ENCODE data around the gene SCLT1. TPM values are rescaled to one million over a fixed set of nuclear protein-coding genes. Genes with fewer than 3 reads are reported as not detected.

Gene SCLT1
- total and polyA plus RNA-seq, 2 of the 4 experiments (the other 2 are of a cell fraction) = 4.9 to 7.7 TPM

DNA sequence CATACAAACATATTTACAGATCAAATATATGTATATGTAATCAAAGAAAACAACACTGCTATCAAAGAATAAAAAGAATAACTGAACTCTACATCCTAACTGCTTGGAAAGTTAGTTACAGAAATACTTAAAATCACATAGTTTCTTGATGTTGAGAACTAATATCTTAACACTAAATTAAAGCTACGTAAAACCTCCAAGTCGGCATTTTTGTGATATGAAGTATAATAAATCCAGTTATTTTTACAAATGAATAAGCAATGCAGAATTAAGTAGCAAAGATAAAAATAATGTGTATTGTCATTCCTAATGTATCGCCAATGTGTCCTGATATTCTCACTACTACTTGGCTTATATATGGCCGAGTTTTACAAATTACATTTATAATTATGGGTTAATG lies 215.4 kb downstream of the SCLT1 start:
- no peak for ATAC-seq (ENCODE audit: low read depth)
- Histone ChIP-seq H2BK20ac (ENCODE audit: low read depth, low read length) (no peak overlapping the region), H4K5ac (ENCODE audit: low read depth, low read length) (no peak overlapping the region), H2BK5ac (ENCODE audit: low read depth, low read length, poor library complexity, severe bottlenecking) (no peak overlapping the region), H3K56ac (ENCODE audit: extremely low read depth, insufficient read depth, low read length) (no peak overlapping the region), H3K9me3 (ENCODE audit: control insufficient read depth, insufficient read depth, low read length) (no peaks in the 10 kb centered on the region), H3K4ac (ENCODE audit: low read depth, low read length) (no peak overlapping the region), H3K18ac (ENCODE audit: low read depth, low read length) (no peak overlapping the region), H2AK5ac (ENCODE audit: low read depth, low read length) (no peak overlapping the region), H3K27me3 (ENCODE audit: control insufficient read depth, insufficient read depth, low read length) (no peaks in the 10 kb centered on the region), H3K9me1 (ENCODE audit: insufficient read depth, low read length) (peaks cover 3% of the 10 kb centered on the region; the same call in 1 of the 2 replicates), H3K79me1 (ENCODE audit: low read depth in 1 of 2, low read length in 2 of 2) (peaks cover 1% of the 10 kb centered on the region in 2 experiments), H3K23ac (ENCODE audit: low read depth, low read length) (no peak overlapping the region), H2AK9ac (replicated peaks; ENCODE audit: low read depth, low read length, poor library complexity) (no peak overlapping the region), H3K4me3 (ENCODE audit: insufficient read depth, low read depth, low read length) (no peak overlapping the region), H4K20me1 (ENCODE audit: insufficient read depth, low read length) (no peaks in the 10 kb centered on the region), H4K91ac (ENCODE audit: insufficient read depth, low read depth, low read length) (no peak overlapping the region), H4K8ac (ENCODE audit: low read depth in 2 of 2, low read length in 2 of 2) (no peak overlapping the region), H3K27ac (ENCODE audit: insufficient read depth, low read length) (no peak overlapping the region), H3K14ac (replicated peaks; ENCODE audit: low read depth, low read length) (no peak overlapping the region), H3K4me1 (ENCODE audit: control insufficient read depth, insufficient read depth, low read length) (peaks cover 1% of the 10 kb centered on the region; the same call in 1 of the 2 replicates), H2BK15ac (ENCODE audit: low read depth, low read length) (no peak overlapping the region), H3K9ac (ENCODE audit: low read depth, low read length) (no peak overlapping the region), H3K4me2 (ENCODE audit: low read depth, low read length) (no peak overlapping the region), H2AFZ (replicated peaks; ENCODE audit: low read length, poor library complexity) (no peak overlapping the region), H3K36me3 (ENCODE audit: control insufficient read depth, insufficient read depth, low read length) (peaks cover 2% of the 10 kb centered on the region), H2BK120ac (ENCODE audit: low read depth, low read length) (no peak overlapping the region)
- BruUV-seq (replicated peaks) = no TSS peak
- dilution Hi-C loops (cut with HindIII; ENCODE audit: low sequenced_read_pairs, unreplicated experiment) (no loop called here), in situ Hi-C loops (cut with MboI; ENCODE audit: low sequenced_read_pairs) (loop anchor here (10.0 kb wide), 1 partner anchor 217 kb away; the partner anchor contains the start of genes C4orf33 and SCLT1), intact Hi-C loops (cut with micrococcal nuclease) (loop anchor here (10.0 kb wide), 1 partner anchor 467 kb away; no protein-coding TSS in a partner anchor)
- ChIA-PET POLR2A (ENCODE audit: unreplicated experiment) (no interaction called here), CTCF (no interaction called here)
- DNase-seq = no peak
- WGBS, 2 experiments (ENCODE audit: extremely low coverage in 2 of 2, insufficient read length in 1 of 2) = no CpG with 5 or more reads among the region's 4 CpGs
- TF ChIP-seq MAFK (IDR thresholded peaks at IDR 0.05; ENCODE audit: low read depth, low read length) (peak; percentile 76), NFE2L2 (IDR thresholded peaks at IDR 0.05; ENCODE audit: low read depth, low read length) (no peak), MAZ (IDR thresholded peaks at IDR 0.05; ENCODE audit: borderline replicate concordance, low read depth, low read length) (no peak), CHD1 (IDR thresholded peaks at IDR 0.05; ENCODE audit: low read depth, low read length) (no peak), RCOR1 (IDR thresholded peaks at IDR 0.05; ENCODE audit: insufficient replicate concordance, low read length) (no peak), POLR2A (IDR thresholded peaks at IDR 0.05; ENCODE audit: low read depth, low read length) (no peak)
- TF ChIP-seq, protein P1, sequence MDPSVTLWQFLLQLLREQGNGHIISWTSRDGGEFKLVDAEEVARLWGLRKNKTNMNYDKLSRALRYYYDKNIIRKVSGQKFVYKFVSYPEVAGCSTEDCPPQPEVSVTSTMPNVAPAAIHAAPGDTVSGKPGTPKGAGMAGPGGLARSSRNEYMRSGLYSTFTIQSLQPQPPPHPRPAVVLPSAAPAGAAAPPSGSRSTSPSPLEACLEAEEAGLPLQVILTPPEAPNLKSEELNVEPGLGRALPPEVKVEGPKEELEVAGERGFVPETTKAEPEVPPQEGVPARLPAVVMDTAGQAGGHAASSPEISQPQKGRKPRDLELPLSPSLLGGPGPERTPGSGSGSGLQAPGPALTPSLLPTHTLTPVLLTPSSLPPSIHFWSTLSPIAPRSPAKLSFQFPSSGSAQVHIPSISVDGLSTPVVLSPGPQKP (IDR thresholded peaks at IDR 0.05; ENCODE audit: borderline replicate concordance, low read depth, low read length) = no peak
- TF ChIP-seq, protein P2, sequence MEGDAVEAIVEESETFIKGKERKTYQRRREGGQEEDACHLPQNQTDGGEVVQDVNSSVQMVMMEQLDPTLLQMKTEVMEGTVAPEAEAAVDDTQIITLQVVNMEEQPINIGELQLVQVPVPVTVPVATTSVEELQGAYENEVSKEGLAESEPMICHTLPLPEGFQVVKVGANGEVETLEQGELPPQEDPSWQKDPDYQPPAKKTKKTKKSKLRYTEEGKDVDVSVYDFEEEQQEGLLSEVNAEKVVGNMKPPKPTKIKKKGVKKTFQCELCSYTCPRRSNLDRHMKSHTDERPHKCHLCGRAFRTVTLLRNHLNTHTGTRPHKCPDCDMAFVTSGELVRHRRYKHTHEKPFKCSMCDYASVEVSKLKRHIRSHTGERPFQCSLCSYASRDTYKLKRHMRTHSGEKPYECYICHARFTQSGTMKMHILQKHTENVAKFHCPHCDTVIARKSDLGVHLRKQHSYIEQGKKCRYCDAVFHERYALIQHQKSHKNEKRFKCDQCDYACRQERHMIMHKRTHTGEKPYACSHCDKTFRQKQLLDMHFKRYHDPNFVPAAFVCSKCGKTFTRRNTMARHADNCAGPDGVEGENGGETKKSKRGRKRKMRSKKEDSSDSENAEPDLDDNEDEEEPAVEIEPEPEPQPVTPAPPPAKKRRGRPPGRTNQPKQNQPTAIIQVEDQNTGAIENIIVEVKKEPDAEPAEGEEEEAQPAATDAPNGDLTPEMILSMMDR (conservative IDR thresholded peaks at IDR 0.05; ENCODE audit: low read depth, low read length) = no peak
